ENCODE results near the gene VOPP1.

VOPP1 gene

DNA sequence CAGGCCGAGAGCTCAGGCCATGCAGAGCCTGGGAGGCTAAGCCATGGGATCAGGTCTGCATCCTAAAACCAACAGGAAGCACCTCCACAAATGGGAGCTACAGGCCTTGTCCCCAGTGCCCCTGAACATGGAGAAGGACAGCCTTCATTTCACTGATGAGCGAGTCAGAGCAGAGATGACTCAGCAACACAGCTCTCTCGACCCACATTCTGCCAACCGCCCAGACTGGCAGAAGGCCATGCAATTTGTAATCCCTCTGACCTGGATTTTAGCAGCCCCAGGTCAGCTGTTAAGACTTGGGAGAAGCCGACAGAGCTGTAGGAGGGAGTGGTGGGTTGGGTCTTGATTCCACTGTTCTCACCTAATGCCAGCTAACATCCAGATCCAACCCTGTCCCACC, 25.5 kb downstream of the VOPP1 start:
- Histone ChIP-seq H2AFZ (ENCODE audit: low read depth, low read length) (no peak overlapping the region), H2AK5ac (ENCODE audit: low read length, severe bottlenecking) (no peak overlapping the region), H4K8ac (ENCODE audit: low read length) (peak overlapping the region; percentile 62), H3K27me3 (ENCODE audit: control insufficient read depth in 1 of 2, insufficient read depth in 1 of 2, low read length in 2 of 2) (no peaks in the 10 kb centered on the region), H3K79me1 (replicated peaks; ENCODE audit: low read length, poor library complexity, severe bottlenecking) (no peaks in the 10 kb centered on the region), H3K4me2 (ENCODE audit: low read length, poor library complexity, severe bottlenecking) (no peak overlapping the region), H3K18ac (ENCODE audit: low read depth in 1 of 2, low read length in 2 of 2) (peak overlapping the region in 1 of 2 experiments; percentile 88), H3K36me3 (ENCODE audit: control insufficient read depth in 1 of 2, insufficient read depth in 2 of 2, low read depth in 1 of 2, low read length in 2 of 2) (peaks cover 0 to 8% of the 10 kb centered on the region in 2 experiments), H2BK5ac (ENCODE audit: low read depth, low read length, poor library complexity, severe bottlenecking) (no peak overlapping the region), H2BK15ac (ENCODE audit: low read depth, poor library complexity, severe bottlenecking) (no peak overlapping the region), H3K9me3 (ENCODE audit: control insufficient read depth, low read length) (no peaks in the 10 kb centered on the region), H3K23ac (ENCODE audit: low read length in 2 of 2) (no peak overlapping the region), H3K27ac (ENCODE audit: low read length, poor library complexity, severe bottlenecking) (peak overlapping the region; percentile 69), H3K4me1 (ENCODE audit: control insufficient read depth, insufficient read depth, low read depth, low read length) (peaks cover 32% of the 10 kb centered on the region), H3K9ac (ENCODE audit: low read length) (no peak overlapping the region), H3K14ac (ENCODE audit: low read length in 2 of 2) (peak overlapping the region in 1 of 2 experiments; percentile 28), H3K4ac (ENCODE audit: low read depth in 1 of 2, low read length in 2 of 2) (peak overlapping the region in 1 of 2 experiments; percentile 32), H4K91ac (ENCODE audit: low read length) (no peak overlapping the region), H3K4me3 (ENCODE audit: insufficient read depth in 1 of 2, low read depth in 1 of 2, low read length in 2 of 2) (peak overlapping the region in 1 of 2 experiments; percentile 16), H2BK12ac (ENCODE audit: low read length in 2 of 2) (no peak overlapping the region), H2BK120ac (ENCODE audit: low read depth, low read length) (no peak overlapping the region)
- WGBS, result 43% methylated on average over 4 of the region's 5 CpGs
- peak; percentile 63 for DNase-seq

GRCh38 chr7:55545496-55545895, 26.8 kb downstream of the VOPP1 start:
- H4K91ac ChIP-seq (ENCODE audit: low read length), result peak overlapping the region; percentile 66
- H2AFZ ChIP-seq (ENCODE audit: low read depth, low read length), result no peak overlapping the region
- no peak overlapping the region for H3K4ac ChIP-seq (ENCODE audit: low read depth in 1 of 2, low read length in 2 of 2)
- H2AK5ac ChIP-seq (ENCODE audit: low read length, severe bottlenecking), result no peak overlapping the region
- WGBS, result 83% methylated on average over 6 of the region's 6 CpGs
- H2BK12ac ChIP-seq (ENCODE audit: low read length in 2 of 2), result no peak overlapping the region
- no peaks in the 10 kb centered on the region for H3K9me3 ChIP-seq (ENCODE audit: control insufficient read depth, low read length)
- no peak overlapping the region for H2BK5ac ChIP-seq (ENCODE audit: low read depth, low read length, poor library complexity, severe bottlenecking)
- no peak overlapping the region for H3K18ac ChIP-seq (ENCODE audit: low read depth in 1 of 2, low read length in 2 of 2)
- peak overlapping the region in 1 of 2 experiments; percentile 26 for H3K14ac ChIP-seq (ENCODE audit: low read length in 2 of 2)
- no peak overlapping the region for H2BK15ac ChIP-seq (ENCODE audit: low read depth, poor library complexity, severe bottlenecking)
- H3K9ac ChIP-seq (ENCODE audit: low read length), result no peak overlapping the region
- H3K27me3 ChIP-seq (ENCODE audit: control insufficient read depth in 1 of 2, insufficient read depth in 1 of 2, low read length in 2 of 2), result no peaks in the 10 kb centered on the region
- no peaks in the 10 kb centered on the region for H3K79me1 ChIP-seq (replicated peaks; ENCODE audit: low read length, poor library complexity, severe bottlenecking)
- no peak overlapping the region for H3K4me3 ChIP-seq (ENCODE audit: insufficient read depth in 1 of 2, low read depth in 1 of 2, low read length in 2 of 2)
- H3K36me3 ChIP-seq (ENCODE audit: control insufficient read depth in 1 of 2, insufficient read depth in 2 of 2, low read depth in 1 of 2, low read length in 2 of 2), result peaks cover 0 to 9% of the 10 kb centered on the region in 2 experiments
- H3K4me1 ChIP-seq (ENCODE audit: control insufficient read depth, insufficient read depth, low read depth, low read length), result peaks cover 30% of the 10 kb centered on the region
- H3K4me2 ChIP-seq (ENCODE audit: low read length, poor library complexity, severe bottlenecking), result no peak overlapping the region
- H2BK120ac ChIP-seq (ENCODE audit: low read depth, low read length), result no peak overlapping the region
- peak overlapping the region; percentile 42 for H3K27ac ChIP-seq (ENCODE audit: low read length, poor library complexity, severe bottlenecking)
- H4K8ac ChIP-seq (ENCODE audit: low read length), result peak overlapping the region; percentile 83
- peak; percentile 61 for DNase-seq
- H3K23ac ChIP-seq (ENCODE audit: low read length in 2 of 2), result no peak overlapping the region

- Histone ChIP-seq H3K18ac (ENCODE audit: low read depth in 1 of 2, low read length in 2 of 2) (no peak overlapping the region), H2BK120ac (ENCODE audit: low read depth, low read length) (no peak overlapping the region), H4K91ac (ENCODE audit: low read length) (no peak overlapping the region), H3K27me3 (ENCODE audit: control insufficient read depth in 1 of 2, insufficient read depth in 1 of 2, low read length in 2 of 2) (no peaks in the 10 kb centered on the region), H2BK15ac (ENCODE audit: low read depth, poor library complexity, severe bottlenecking) (no peak overlapping the region), H3K79me1 (replicated peaks; ENCODE audit: low read length, poor library complexity, severe bottlenecking) (peaks cover 2% of the 10 kb centered on the region), H3K27ac (ENCODE audit: low read length, poor library complexity, severe bottlenecking) (no peak overlapping the region), H3K9ac (ENCODE audit: low read length) (no peak overlapping the region), H3K4me3 (ENCODE audit: insufficient read depth in 1 of 2, low read depth in 1 of 2, low read length in 2 of 2) (no peak overlapping the region), H3K23ac (ENCODE audit: low read length in 2 of 2) (no peak overlapping the region), H2AK5ac (ENCODE audit: low read length, severe bottlenecking) (peak overlapping the region; percentile 60), H3K4ac (ENCODE audit: low read depth in 1 of 2, low read length in 2 of 2) (no peak overlapping the region), H3K4me2 (ENCODE audit: low read length, poor library complexity, severe bottlenecking) (no peak overlapping the region), H4K8ac (ENCODE audit: low read length) (no peak overlapping the region), H3K4me1 (ENCODE audit: control insufficient read depth, insufficient read depth, low read depth, low read length) (peaks cover 32% of the 10 kb centered on the region), H2BK12ac (ENCODE audit: low read length in 2 of 2) (peak overlapping the region in 1 of 2 experiments; percentile 84), H2BK5ac (ENCODE audit: low read depth, low read length, poor library complexity, severe bottlenecking) (no peak overlapping the region), H2AFZ (ENCODE audit: low read depth, low read length) (no peak overlapping the region), H3K14ac (ENCODE audit: low read length in 2 of 2) (no peak overlapping the region), H3K36me3 (ENCODE audit: control insufficient read depth in 1 of 2, insufficient read depth in 2 of 2, low read depth in 1 of 2, low read length in 2 of 2) (peaks cover 7 to 11% of the 10 kb centered on the region in 2 experiments), H3K9me3 (ENCODE audit: control insufficient read depth, low read length) (no peaks in the 10 kb centered on the region)
- DNase-seq, result no peak
- WGBS, result 89% methylated on average over 14 of the region's 20 CpGs
These were observed 32.0 kb downstream of the VOPP1 start for GRCh38 chr7:55540226-55540858.

DNA sequence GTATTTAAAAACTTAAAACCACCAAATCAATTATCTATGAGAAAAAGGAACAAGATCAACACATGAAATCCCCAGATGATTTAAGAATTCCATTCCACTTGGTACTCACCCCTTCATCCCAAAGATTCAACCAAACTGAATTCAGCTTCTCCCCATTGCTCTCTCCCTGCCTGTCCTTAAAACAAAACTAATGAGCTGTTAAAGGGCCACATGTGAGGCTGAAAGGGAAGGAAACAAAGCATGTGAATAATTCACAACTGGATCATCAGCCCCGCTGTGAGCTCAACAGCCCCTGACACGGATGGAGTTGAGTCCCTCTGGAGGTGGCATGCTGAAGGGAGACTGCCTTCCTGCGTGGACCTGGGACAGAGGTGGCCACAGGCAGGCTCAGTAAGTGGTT, 32.9 kb downstream of the VOPP1 start:
- no peak overlapping the region for H2BK120ac ChIP-seq (ENCODE audit: low read depth, low read length)
- no peak overlapping the region for H2BK15ac ChIP-seq (ENCODE audit: low read depth, poor library complexity, severe bottlenecking)
- no peak overlapping the region for H3K14ac ChIP-seq (ENCODE audit: low read length in 2 of 2)
- no peaks in the 10 kb centered on the region for H3K9me3 ChIP-seq (ENCODE audit: control insufficient read depth, low read length)
- peaks cover 7 to 10% of the 10 kb centered on the region in 2 experiments for H3K36me3 ChIP-seq (ENCODE audit: control insufficient read depth in 1 of 2, insufficient read depth in 2 of 2, low read depth in 1 of 2, low read length in 2 of 2)
- peak overlapping the region in 1 of 2 experiments; percentile 74 for H3K18ac ChIP-seq (ENCODE audit: low read depth in 1 of 2, low read length in 2 of 2)
- H3K27me3 ChIP-seq (ENCODE audit: control insufficient read depth in 1 of 2, insufficient read depth in 1 of 2, low read length in 2 of 2), result no peaks in the 10 kb centered on the region
- H2BK5ac ChIP-seq (ENCODE audit: low read depth, low read length, poor library complexity, severe bottlenecking), result no peak overlapping the region
- H3K4me3 ChIP-seq (ENCODE audit: insufficient read depth in 1 of 2, low read depth in 1 of 2, low read length in 2 of 2), result no peak overlapping the region
- peak overlapping the region; percentile 15 for H3K4me2 ChIP-seq (ENCODE audit: low read length, poor library complexity, severe bottlenecking)
- H4K8ac ChIP-seq (ENCODE audit: low read length), result no peak overlapping the region
- H3K9ac ChIP-seq (ENCODE audit: low read length), result no peak overlapping the region
- H3K4me1 ChIP-seq (ENCODE audit: control insufficient read depth, insufficient read depth, low read depth, low read length), result peaks cover 39% of the 10 kb centered on the region
- H2BK12ac ChIP-seq (ENCODE audit: low read length in 2 of 2), result peak overlapping the region; percentile 34 to 73
- DNase-seq, result peak; percentile 21
- H3K23ac ChIP-seq (ENCODE audit: low read length in 2 of 2), result no peak overlapping the region
- H2AK5ac ChIP-seq (ENCODE audit: low read length, severe bottlenecking), result no peak overlapping the region
- H2AFZ ChIP-seq (ENCODE audit: low read depth, low read length), result no peak overlapping the region
- no peak overlapping the region for H4K91ac ChIP-seq (ENCODE audit: low read length)
- H3K79me1 ChIP-seq (replicated peaks; ENCODE audit: low read length, poor library complexity, severe bottlenecking), result peaks cover 3% of the 10 kb centered on the region
- H3K4ac ChIP-seq (ENCODE audit: low read depth in 1 of 2, low read length in 2 of 2), result peak overlapping the region in 1 of 2 experiments; percentile 83
- 54% methylated on average over 3 of the region's 3 CpGs for WGBS
- H3K27ac ChIP-seq (ENCODE audit: low read length, poor library complexity, severe bottlenecking), result peak overlapping the region; percentile 71
